Activated B cell treated with CpG ODN at 0.5 μM for 24 hours (primary cell): ENCODE results near the gene GRIK4. TPM values are rescaled to one million over a fixed set of nuclear protein-coding genes. Genes with fewer than 3 reads are reported as not detected.

Experiments used
- ATAC-seq: fragments of 200-7000 bp; cut with Tn5 transposase; one replicate; pipeline ENCODE4 v1.10.0; 2021; ENCODE audit warnings: low read depth, mild to moderate bottlenecking, moderate library complexity
- CTCF ChIA-PET: fragments of 350-600 bp; sonication (Branson Sonifier 250); formaldehyde crosslinking; loops from one replicate; lab custom pipeline; 2021; ENCODE audit warnings: antibody characterized with exemption; lab: Charles Lee
- POLR2A ChIA-PET: fragments of 350-600 bp; sonication (Branson Sonifier 250); formaldehyde crosslinking; loops from one replicate; lab custom pipeline; 2021; ENCODE audit warnings: antibody characterized with exemption; lab: Charles Lee
- DNase-seq: peaks from one replicate; pipeline ENCODE4 v3.0.0; 2022
- H3K27ac Mint-ChIP-seq: one replicate; pipeline ENCODE4 v1.8.0; 2020; ENCODE audit warnings: mixed read lengths
- H3K27me3 Mint-ChIP-seq: one replicate; pipeline ENCODE4 v1.8.0; 2021; ENCODE audit warnings: mixed read lengths
- H3K36me3 Mint-ChIP-seq: one replicate; pipeline ENCODE4 v1.8.0; 2021; ENCODE audit warnings: low read depth, mixed read lengths
- H3K4me1 Mint-ChIP-seq: one replicate; pipeline ENCODE4 v1.8.0; 2021; ENCODE audit warnings: mixed read lengths
- H3K4me3 Mint-ChIP-seq: one replicate; pipeline ENCODE4 v1.8.0; 2020; ENCODE audit warnings: mild to moderate bottlenecking, mixed read lengths
- H3K9me3 Mint-ChIP-seq: one replicate; pipeline ENCODE4 v1.8.0; 2020; ENCODE audit warnings: mixed read lengths
- CTCF ChIP-seq: fragments of 200-600 bp; IDR thresholded peaks from one replicate; pipeline ENCODE4 v1.8.0; 2022; ENCODE audit warnings: antibody characterized with exemption, mild to moderate bottlenecking
- intact Hi-C: fragments of 100-400 bp; cut with micrococcal nuclease; formaldehyde crosslinking; loops from one replicate; pipeline ENCODE4 v1.15.1; 2024
- total RNA-seq: library from RNA; stranded (reverse); gene quantifications from 2 replicates; pipeline ENCODE4 v1.2.3, GENCODE V29; 2022

The GRIK4 gene
- total RNA-seq, 1 donor from 2014 or later = not detected

GRCh38 chr11:120744016-120744994 is 232.8 kb downstream of the GRIK4 start:
- CTCF ChIA-PET = no interaction called here
- Mint-ChIP-seq H3K36me3 (no peaks in the 10 kb centered on the region), H3K27ac (no peak overlapping the region), H3K27me3 (peaks cover 9% of the 10 kb centered on the region), H3K4me3 (no peak overlapping the region), H3K9me3 (no peaks in the 10 kb centered on the region), H3K4me1 (no peaks in the 10 kb centered on the region)
- POLR2A ChIA-PET = no interaction called here
- ATAC-seq (no peak), DNase-seq (no peak)
- intact Hi-C loops = no loop called here
- TF ChIP-seq CTCF = no peak

- DNase-seq (no peak), ATAC-seq (no peak)
- Mint-ChIP-seq H3K36me3 (no peaks in the 10 kb centered on the region), H3K27me3 (peaks cover 5% of the 10 kb centered on the region), H3K27ac (no peak overlapping the region), H3K4me3 (no peak overlapping the region), H3K9me3 (no peaks in the 10 kb centered on the region), H3K4me1 (no peaks in the 10 kb centered on the region)
- intact Hi-C loops = no loop called here
- ChIA-PET CTCF (no interaction called here), POLR2A (no interaction called here)
- TF ChIP-seq CTCF = no peak
These were observed 234.8 kb downstream of the GRIK4 start for GRCh38 chr11:120746376-120746775.

- H3K9me3 Mint-ChIP-seq = no peaks in the 10 kb centered on the region
- peaks cover 2% of the 10 kb centered on the region for H3K27me3 Mint-ChIP-seq
- no peaks in the 10 kb centered on the region for H3K36me3 Mint-ChIP-seq
- intact Hi-C loops = no loop called here
- no peak for DNase-seq
- POLR2A ChIA-PET = no interaction called here
- no peaks in the 10 kb centered on the region for H3K4me1 Mint-ChIP-seq
- no peak overlapping the region for H3K27ac Mint-ChIP-seq
- no peak for TF ChIP-seq CTCF
- ATAC-seq = no peak
- CTCF ChIA-PET = no interaction called here
- H3K4me3 Mint-ChIP-seq = no peak overlapping the region
These were observed 235.5 kb downstream of the GRIK4 start for GRCh38 chr11:120746836-120747609.

GRCh38 chr11:120747850-120748814 is 236.6 kb downstream of the GRIK4 start:
- TF ChIP-seq CTCF = no peak
- no peaks in the 10 kb centered on the region for H3K4me1 Mint-ChIP-seq
- H3K36me3 Mint-ChIP-seq = no peaks in the 10 kb centered on the region
- DNase-seq = no peak
- peaks cover 2% of the 10 kb centered on the region for H3K27me3 Mint-ChIP-seq
- H3K4me3 Mint-ChIP-seq = no peak overlapping the region
- intact Hi-C loops = no loop called here
- ATAC-seq = no peak
- ChIA-PET CTCF (no interaction called here), POLR2A (no interaction called here)
- no peak overlapping the region for H3K27ac Mint-ChIP-seq
- no peaks in the 10 kb centered on the region for H3K9me3 Mint-ChIP-seq
